Left lung (tissue), 10 donors: Measurements from ENCODE around the gene ACADS. TPM values are rescaled to one million over a fixed set of nuclear protein-coding genes. Genes with fewer than 3 reads are reported as not detected.

Experiments
- ATAC-seq: fragments of 200-7000 bp; cut with Tn5 transposase; one replicate; pipeline ENCODE4 v1.9.1; 2020; ENCODE audit warnings: moderate library complexity
- DNase-seq, 4 donors: peaks; one replicate each; pipeline ENCODE4 v3.0.0-alpha.2; 2013 to 2020
- H3K27ac ChIP-seq, 2 donors: fragments of 200-600 bp; sonication (generic) in 1 of 2; one replicate each; pipeline versions ENCODE4 v1.5.0 to v1.8.0; 2020 to 2021
- H3K27me3 ChIP-seq, 2 donors: fragments of 200-600 bp; sonication (generic) in 1 of 2; one replicate each; pipeline versions ENCODE4 v1.5.0 to v1.8.0; 2020 to 2021
- H3K36me3 ChIP-seq, 2 donors: fragments of 200-600 bp; sonication (generic) in 1 of 2; one replicate each; pipeline versions ENCODE4 v1.5.0 to v1.8.0; 2020 to 2021
- H3K4me1 ChIP-seq, 2 donors: fragments of 200-600 bp; one replicate each; pipeline ENCODE4 v1.8.0; 2021
- H3K4me3 ChIP-seq, 2 donors: fragments of 200-600 bp; sonication (generic) in 1 of 2; one replicate each; pipeline versions ENCODE4 v1.5.0 to v1.8.0; 2020 to 2021; ENCODE audit warnings: mild to moderate bottlenecking in 1 of 2
- H3K9me3 ChIP-seq, 2 donors: fragments of 200-600 bp; sonication (generic) in 1 of 2; one replicate each; pipeline versions ENCODE4 v1.5.0 to v1.8.0; 2020 to 2021
- intact Hi-C, 2 donors: fragments of 100-400 bp; cut with DNase I; formaldehyde crosslinking; loops; one replicate each; pipeline versions ENCODE4 v1.11.2 to v1.14.2; 2022
- polyA plus RNA-seq, 6 donors: library from polyadenylated mRNA; unstranded; fragments of 120-200 nt; gene quantifications; one replicate each; pipeline ENCODE4 v1.2.1, GENCODE V29; 2013; ENCODE audit not compliant: insufficient read length in 6 of 6
- total RNA-seq, 2 donors: library from RNA; stranded (reverse); fragmentation: NEBNext Ultra II Directional; extraction: Animal tissue kit (Norgen Biotek cat#: 25700); gene quantifications; one replicate each; pipeline ENCODE4 v1.2.1, GENCODE V29; 2021
- TF ChIP-seq, protein P1 (sequence below), 2 donors: fragments of 200-600 bp; sonication (generic) in 1 of 2; IDR thresholded peaks; one replicate each; pipeline versions ENCODE4 v1.5.0 to v1.8.0; 2021; ENCODE audit warnings: antibody characterized with exemption in 2 of 2
- donor health status: DM: no; HTN: yes; CAD: no.
- donor health status: DM: no; HTN: no; CAD: no.

Gene ACADS
- total and polyA plus RNA-seq, 8 donors = 11.5 to 20.6 (median 14.0) TPM

DNA sequence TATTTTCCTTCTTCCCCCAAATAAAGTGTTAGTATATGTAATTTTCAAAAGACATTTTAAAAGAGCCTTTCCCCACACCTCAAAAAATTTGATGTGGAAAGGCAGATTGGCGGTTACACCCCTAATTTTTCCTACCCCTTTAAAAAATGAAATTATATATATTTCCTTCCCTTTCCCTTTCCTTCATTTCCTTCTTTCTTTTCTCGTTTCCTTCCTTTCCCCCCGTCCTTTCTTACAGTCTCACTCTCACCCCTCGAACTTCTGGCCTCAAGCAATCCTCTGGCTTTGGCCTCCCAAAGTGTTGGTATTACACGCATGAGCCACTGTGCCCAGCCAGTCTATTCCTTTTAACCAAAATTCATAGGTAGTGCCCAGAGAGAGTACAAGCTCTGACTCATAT lies 19.6 kb upstream of the ACADS start:
- H3K4me1 ChIP-seq = peaks cover 5 to 10% of the 10 kb centered on the region in 2 donors
- DNase-seq (no peak), ATAC-seq (no peak)
- no peak overlapping the region for H3K4me3 ChIP-seq
- intact Hi-C loops = no loop called here
- TF ChIP-seq, protein P1, sequence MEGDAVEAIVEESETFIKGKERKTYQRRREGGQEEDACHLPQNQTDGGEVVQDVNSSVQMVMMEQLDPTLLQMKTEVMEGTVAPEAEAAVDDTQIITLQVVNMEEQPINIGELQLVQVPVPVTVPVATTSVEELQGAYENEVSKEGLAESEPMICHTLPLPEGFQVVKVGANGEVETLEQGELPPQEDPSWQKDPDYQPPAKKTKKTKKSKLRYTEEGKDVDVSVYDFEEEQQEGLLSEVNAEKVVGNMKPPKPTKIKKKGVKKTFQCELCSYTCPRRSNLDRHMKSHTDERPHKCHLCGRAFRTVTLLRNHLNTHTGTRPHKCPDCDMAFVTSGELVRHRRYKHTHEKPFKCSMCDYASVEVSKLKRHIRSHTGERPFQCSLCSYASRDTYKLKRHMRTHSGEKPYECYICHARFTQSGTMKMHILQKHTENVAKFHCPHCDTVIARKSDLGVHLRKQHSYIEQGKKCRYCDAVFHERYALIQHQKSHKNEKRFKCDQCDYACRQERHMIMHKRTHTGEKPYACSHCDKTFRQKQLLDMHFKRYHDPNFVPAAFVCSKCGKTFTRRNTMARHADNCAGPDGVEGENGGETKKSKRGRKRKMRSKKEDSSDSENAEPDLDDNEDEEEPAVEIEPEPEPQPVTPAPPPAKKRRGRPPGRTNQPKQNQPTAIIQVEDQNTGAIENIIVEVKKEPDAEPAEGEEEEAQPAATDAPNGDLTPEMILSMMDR (IDR thresholded peaks at IDR 0.05) = no peak
- no peak overlapping the region for H3K27ac ChIP-seq
- H3K27me3 ChIP-seq = no peaks in the 10 kb centered on the region
- H3K9me3 ChIP-seq = no peaks in the 10 kb centered on the region
- peaks cover 0 to 19% of the 10 kb centered on the region in 2 donors for H3K36me3 ChIP-seq

DNA sequence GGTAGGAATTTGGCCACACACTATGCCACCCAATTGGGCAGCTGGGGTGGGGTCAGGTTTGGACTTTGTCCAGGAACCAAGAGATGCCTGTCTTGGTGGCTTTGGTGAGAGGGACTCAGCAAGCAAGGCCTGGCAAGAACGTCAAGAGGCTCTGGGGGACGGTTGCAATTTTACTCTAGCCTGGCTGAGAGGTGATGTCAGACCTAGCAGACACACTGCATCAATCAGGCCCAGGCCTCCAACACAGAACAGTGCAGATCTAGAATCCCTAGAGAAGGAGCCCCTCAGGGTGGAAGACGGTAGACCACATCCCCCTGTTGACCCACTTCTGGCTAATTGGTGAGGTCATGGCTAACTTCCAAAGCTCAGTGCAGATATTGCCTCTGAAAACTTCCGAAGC lies 17.0 kb upstream of the ACADS start:
- ATAC-seq = peak; percentile 7
- Histone ChIP-seq H3K36me3 (peaks cover 0 to 6% of the 10 kb centered on the region in 2 donors), H3K4me1 (peaks cover 15 to 36% of the 10 kb centered on the region in 2 donors), H3K9me3 (no peaks in the 10 kb centered on the region), H3K27me3 (no peaks in the 10 kb centered on the region), H3K27ac (no peak overlapping the region), H3K4me3 (no peak overlapping the region)
- TF ChIP-seq, protein P1 (IDR thresholded peaks at IDR 0.05) = no peak
- DNase-seq = no peak
- intact Hi-C loops = no loop called here

DNA sequence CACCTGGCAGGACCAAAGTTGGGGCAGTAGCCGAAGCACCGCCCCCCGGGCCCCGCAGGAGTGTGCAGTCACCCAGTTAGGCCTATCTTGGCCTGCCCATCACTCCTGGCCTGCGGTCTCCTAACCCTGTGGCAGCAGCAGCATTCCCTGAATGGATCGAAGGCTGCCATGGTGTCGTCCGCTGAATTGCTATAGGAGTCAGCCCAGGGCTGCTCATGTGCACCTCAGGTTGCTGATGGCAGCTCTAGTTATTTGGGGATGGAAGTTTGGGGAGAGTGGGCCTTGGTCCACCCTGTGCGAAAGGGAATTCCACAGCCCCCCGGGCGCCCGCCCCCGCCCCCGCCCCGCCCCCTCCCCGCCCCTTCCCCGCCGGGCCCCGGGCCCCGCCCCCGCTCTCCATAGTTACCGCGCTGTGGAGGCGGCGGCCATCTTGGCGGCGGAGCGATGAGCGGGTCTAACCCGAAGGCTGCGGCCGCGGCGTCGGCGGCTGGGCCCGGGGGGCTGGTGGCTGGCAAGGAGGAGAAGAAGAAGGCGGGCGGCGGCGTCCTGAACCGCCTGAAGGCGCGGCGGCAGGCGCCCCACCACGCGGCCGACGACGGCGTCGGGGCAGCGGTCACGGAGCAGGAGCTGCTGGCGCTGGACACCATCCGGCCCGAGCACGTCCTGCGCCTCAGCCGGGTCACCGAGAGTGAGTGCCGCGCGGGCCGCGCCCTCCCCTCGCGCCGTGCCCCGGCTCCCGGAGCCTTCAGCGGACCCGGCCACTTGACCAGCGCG lies 15.4 kb upstream of the ACADS start, which contains the start of gene UNC119B:
Gene UNC119B, plus strand, starts transcription at position 428 of the 774 bp plus-strand sequence. Its CDS starts 17 bp downstream, at position 445.
- intact Hi-C loops = loop anchor here in 1 of 2 donors (5.0 to 10.0 kb wide), 2 partner anchors 63 to 125 kb away; partner anchors contain the start of gene POP5
- ATAC-seq = peak; percentile 89
- peak within 1 kb of the TSS; percentile 84 to 88 for H3K4me3 ChIP-seq

DNA sequence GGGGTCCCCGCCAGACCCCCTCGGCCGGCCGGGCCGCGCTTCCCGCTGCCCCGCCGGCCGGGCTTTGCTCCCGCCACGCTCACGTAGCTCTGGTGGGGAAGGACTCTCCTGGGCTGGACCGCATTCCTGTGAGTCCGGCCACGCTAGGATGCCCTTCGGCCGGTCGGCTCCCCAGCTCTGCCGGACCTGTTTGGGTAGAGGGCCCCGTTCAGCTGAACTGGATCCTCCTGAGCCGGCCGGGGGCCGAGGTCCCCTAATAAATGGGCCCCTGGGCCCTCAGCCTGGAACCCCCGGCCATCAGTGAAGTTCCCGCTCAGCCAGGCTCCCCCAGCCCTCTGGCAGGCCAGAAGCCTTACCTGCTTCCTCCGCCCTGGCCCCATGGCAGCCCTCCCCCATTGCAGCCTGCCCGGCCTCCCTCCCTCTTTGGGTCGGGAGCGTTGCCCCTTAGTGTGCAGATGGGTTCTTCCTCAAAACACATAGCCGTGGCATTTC lies 14.8 kb upstream of the ACADS start:
- DNase-seq (peak in 2 of 4 donors; percentile 50 to 79), ATAC-seq (peak; percentile 57)
- intact Hi-C loops = loop anchor here in 1 of 2 donors (5.0 to 10.0 kb wide), 2 partner anchors 64 to 126 kb away; partner anchors contain the start of gene POP5
- TF ChIP-seq, protein P1 (IDR thresholded peaks at IDR 0.05) = no peak
- Histone ChIP-seq H3K4me1 (peaks cover 12 to 41% of the 10 kb centered on the region in 2 donors), H3K36me3 (peaks cover 0 to 26% of the 10 kb centered on the region in 2 donors), H3K27ac (peak overlapping the region; percentile 83 to 88), H3K27me3 (no peaks in the 10 kb centered on the region), H3K4me3 (peak overlapping the region; percentile 84 to 88), H3K9me3 (no peaks in the 10 kb centered on the region)

More for the DNA sequence above, 15.4 kb upstream of the ACADS start, which contains the start of gene UNC119B:
- TF ChIP-seq, protein P1 (IDR thresholded peaks at IDR 0.05) = no peak
- peaks cover 0 to 19% of the 10 kb centered on the region in 2 donors for H3K36me3 ChIP-seq
- no peaks in the 10 kb centered on the region for H3K9me3 ChIP-seq
- H3K27ac ChIP-seq = peak within 1 kb of the TSS; percentile 83 to 88
- peak; percentile 65 to 96 (median 74) for DNase-seq
- H3K4me1 ChIP-seq = peaks cover 12 to 41% of the 10 kb centered on the region in 2 donors
- H3K27me3 ChIP-seq = no peaks in the 10 kb centered on the region

DNA sequence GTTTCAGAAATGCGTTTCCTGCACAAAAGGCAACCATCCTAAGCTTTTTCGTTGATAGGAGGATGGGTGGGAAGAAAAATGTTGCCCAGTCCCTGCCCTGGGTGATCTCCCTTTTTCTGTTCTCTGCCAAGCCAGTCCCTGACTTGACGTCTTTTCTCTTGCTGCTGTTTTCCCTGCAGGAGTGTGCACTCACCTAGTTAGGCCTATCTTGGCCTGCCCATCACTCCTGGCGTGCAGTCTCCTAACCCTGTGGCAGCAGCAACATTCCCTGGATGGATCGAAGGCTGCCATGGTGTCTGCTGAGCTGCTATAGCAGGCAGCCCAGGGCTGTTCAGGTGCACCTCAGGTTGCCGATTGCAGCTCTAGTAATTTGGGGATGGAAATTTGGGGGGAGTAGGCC lies 14.2 kb upstream of the ACADS start:
- Histone ChIP-seq H3K4me1 (peaks cover 12 to 41% of the 10 kb centered on the region in 2 donors), H3K4me3 (peak overlapping the region; percentile 84 to 88), H3K36me3 (peaks cover 3 to 31% of the 10 kb centered on the region in 2 donors), H3K9me3 (no peaks in the 10 kb centered on the region), H3K27me3 (no peaks in the 10 kb centered on the region), H3K27ac (peak overlapping the region in 1 of 2 donors; percentile 88)
- TF ChIP-seq, protein P1 (IDR thresholded peaks at IDR 0.05) = no peak
- DNase-seq (no peak), ATAC-seq (peak; percentile 4)
- intact Hi-C loops = loop anchor here in 1 of 2 donors (5.0 to 10.0 kb wide), 2 partner anchors 64 to 127 kb away; partner anchors contain the start of gene POP5
